Measurements from ENCODE around the gene PTPRT. TPM values are rescaled to one million over a fixed set of nuclear protein-coding genes. Genes with fewer than 3 reads are reported as not detected.

PTPRT gene
- total and polyA plus RNA-seq, 2 donors (not counting 1 experiment from before 2014, with no cell fraction given), result not detected

GRCh38 chr20:42161228-42161829 is 1028.4 kb downstream of the PTPRT start:
- Histone ChIP-seq H3K4me3 (replicated peaks in 1 of 4; ENCODE audit: control extremely low read depth in 1 of 4, insufficient read depth in 1 of 4, low read depth in 3 of 4, low read length in 4 of 4) (no peak overlapping the region), H3K36me3 (ENCODE audit: control insufficient read depth, insufficient read depth, low read length) (no peaks in the 10 kb centered on the region), H3K27ac (ENCODE audit: insufficient read depth, low read length) (no peak overlapping the region), H4K20me1 (ENCODE audit: control insufficient read depth, extremely low read depth, insufficient read depth, low read length) (no peaks in the 10 kb centered on the region), H3K4me2 (ENCODE audit: extremely low read depth, insufficient read depth, low read length) (no peak overlapping the region), H3K9me3 (ENCODE audit: control insufficient read depth, insufficient read depth, low read depth, low read length) (no peaks in the 10 kb centered on the region), H3K9ac (ENCODE audit: insufficient read depth, low read length) (no peak overlapping the region), H2AFZ (ENCODE audit: low read length) (no peak overlapping the region), H3K27me3 (ENCODE audit: control insufficient read depth, insufficient read depth, low read length) (no peaks in the 10 kb centered on the region), H3K79me2 (ENCODE audit: control insufficient read depth, insufficient read depth, low read length) (no peaks in the 10 kb centered on the region), H3K4me1 (ENCODE audit: control insufficient read depth, extremely low read depth, insufficient read depth, low read length) (no peaks in the 10 kb centered on the region)
- no peak for DNase-seq (ENCODE audit: low read depth in 2 of 2)
- TF ChIP-seq, protein P1, sequence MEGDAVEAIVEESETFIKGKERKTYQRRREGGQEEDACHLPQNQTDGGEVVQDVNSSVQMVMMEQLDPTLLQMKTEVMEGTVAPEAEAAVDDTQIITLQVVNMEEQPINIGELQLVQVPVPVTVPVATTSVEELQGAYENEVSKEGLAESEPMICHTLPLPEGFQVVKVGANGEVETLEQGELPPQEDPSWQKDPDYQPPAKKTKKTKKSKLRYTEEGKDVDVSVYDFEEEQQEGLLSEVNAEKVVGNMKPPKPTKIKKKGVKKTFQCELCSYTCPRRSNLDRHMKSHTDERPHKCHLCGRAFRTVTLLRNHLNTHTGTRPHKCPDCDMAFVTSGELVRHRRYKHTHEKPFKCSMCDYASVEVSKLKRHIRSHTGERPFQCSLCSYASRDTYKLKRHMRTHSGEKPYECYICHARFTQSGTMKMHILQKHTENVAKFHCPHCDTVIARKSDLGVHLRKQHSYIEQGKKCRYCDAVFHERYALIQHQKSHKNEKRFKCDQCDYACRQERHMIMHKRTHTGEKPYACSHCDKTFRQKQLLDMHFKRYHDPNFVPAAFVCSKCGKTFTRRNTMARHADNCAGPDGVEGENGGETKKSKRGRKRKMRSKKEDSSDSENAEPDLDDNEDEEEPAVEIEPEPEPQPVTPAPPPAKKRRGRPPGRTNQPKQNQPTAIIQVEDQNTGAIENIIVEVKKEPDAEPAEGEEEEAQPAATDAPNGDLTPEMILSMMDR (conservative IDR thresholded peaks at IDR 0.05 in 1 of 2, IDR thresholded peaks at IDR 0.05 in 1 of 2; ENCODE audit: low read depth in 1 of 2, low read length in 2 of 2), result no peak
- no peak for TF ChIP-seq EZH2 (IDR thresholded peaks at IDR 0.05; ENCODE audit: low read length, missing control alignments)

DNA sequence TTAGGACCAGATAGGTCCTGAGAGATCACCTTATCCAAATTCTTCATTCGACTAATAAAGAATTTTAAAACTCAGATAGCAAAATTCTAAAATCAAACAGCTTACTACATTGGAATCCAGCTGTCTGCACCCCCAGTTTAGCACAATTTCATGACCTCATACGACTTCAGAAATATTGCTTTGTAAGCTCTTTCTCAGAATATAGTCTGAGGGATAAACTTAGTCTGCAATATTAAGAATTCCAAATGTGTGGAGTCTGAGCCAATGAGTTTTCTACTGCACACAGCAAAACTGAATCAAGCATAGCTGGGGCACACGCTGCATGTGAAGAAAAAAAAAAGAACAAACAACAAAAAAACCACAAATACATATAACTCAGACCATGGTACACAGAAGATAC is 1029.9 kb downstream of the PTPRT start:
- H4K20me1 ChIP-seq (ENCODE audit: control insufficient read depth, extremely low read depth, insufficient read depth, low read length), result no peaks in the 10 kb centered on the region
- H3K4me3 ChIP-seq (replicated peaks in 1 of 4; ENCODE audit: control extremely low read depth in 1 of 4, insufficient read depth in 1 of 4, low read depth in 3 of 4, low read length in 4 of 4), result no peak overlapping the region
- no peaks in the 10 kb centered on the region for H3K4me1 ChIP-seq (ENCODE audit: control insufficient read depth, extremely low read depth, insufficient read depth, low read length)
- no peaks in the 10 kb centered on the region for H3K27me3 ChIP-seq (ENCODE audit: control insufficient read depth, insufficient read depth, low read length)
- H2AFZ ChIP-seq (ENCODE audit: low read length), result no peak overlapping the region
- H3K9me3 ChIP-seq (ENCODE audit: control insufficient read depth, insufficient read depth, low read depth, low read length), result no peaks in the 10 kb centered on the region
- H3K36me3 ChIP-seq (ENCODE audit: control insufficient read depth, insufficient read depth, low read length), result no peaks in the 10 kb centered on the region
- no peak overlapping the region for H3K27ac ChIP-seq (ENCODE audit: insufficient read depth, low read length)
- H3K79me2 ChIP-seq (ENCODE audit: control insufficient read depth, insufficient read depth, low read length), result no peaks in the 10 kb centered on the region
- no peak for TF ChIP-seq EZH2 (IDR thresholded peaks at IDR 0.05; ENCODE audit: low read length, missing control alignments)
- TF ChIP-seq, protein P1 (conservative IDR thresholded peaks at IDR 0.05 in 1 of 2, IDR thresholded peaks at IDR 0.05 in 1 of 2; ENCODE audit: low read depth in 1 of 2, low read length in 2 of 2), result no peak
- no peak for DNase-seq (ENCODE audit: low read depth in 2 of 2)
- no peak overlapping the region for H3K4me2 ChIP-seq (ENCODE audit: extremely low read depth, insufficient read depth, low read length)
- H3K9ac ChIP-seq (ENCODE audit: insufficient read depth, low read length), result no peak overlapping the region

DNA sequence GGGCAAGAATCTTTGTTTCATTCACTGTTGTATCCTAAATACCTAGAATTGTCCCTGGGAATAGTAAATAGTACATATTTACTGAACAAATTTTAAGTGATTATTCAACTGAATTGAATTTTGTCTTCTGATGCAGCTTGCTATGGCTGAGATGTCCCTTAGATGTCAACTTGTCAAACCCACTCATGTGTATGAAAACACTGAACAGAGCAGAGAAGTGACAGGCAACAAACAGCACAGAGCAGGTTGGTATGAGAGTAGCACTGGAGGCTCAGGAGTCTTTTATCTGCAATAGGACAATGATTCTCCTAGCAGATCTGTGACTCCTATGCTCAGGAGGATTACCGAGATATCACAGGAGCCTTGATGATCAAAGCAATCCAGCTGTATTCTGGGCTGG is 1031.4 kb downstream of the PTPRT start:
- Histone ChIP-seq H3K9ac (ENCODE audit: insufficient read depth, low read length) (no peak overlapping the region), H3K4me1 (ENCODE audit: control insufficient read depth, extremely low read depth, insufficient read depth, low read length) (no peaks in the 10 kb centered on the region), H3K79me2 (ENCODE audit: control insufficient read depth, insufficient read depth, low read length) (no peaks in the 10 kb centered on the region), H2AFZ (ENCODE audit: low read length) (no peak overlapping the region), H3K27ac (ENCODE audit: insufficient read depth, low read length) (no peak overlapping the region), H4K20me1 (ENCODE audit: control insufficient read depth, extremely low read depth, insufficient read depth, low read length) (no peaks in the 10 kb centered on the region), H3K36me3 (ENCODE audit: control insufficient read depth, insufficient read depth, low read length) (no peaks in the 10 kb centered on the region), H3K4me3 (replicated peaks in 1 of 4; ENCODE audit: control extremely low read depth in 1 of 4, insufficient read depth in 1 of 4, low read depth in 3 of 4, low read length in 4 of 4) (no peak overlapping the region), H3K27me3 (ENCODE audit: control insufficient read depth, insufficient read depth, low read length) (no peaks in the 10 kb centered on the region), H3K4me2 (ENCODE audit: extremely low read depth, insufficient read depth, low read length) (no peak overlapping the region), H3K9me3 (ENCODE audit: control insufficient read depth, insufficient read depth, low read depth, low read length) (no peaks in the 10 kb centered on the region)
- DNase-seq (ENCODE audit: low read depth in 2 of 2), result no peak
- TF ChIP-seq, protein P1 (conservative IDR thresholded peaks at IDR 0.05 in 1 of 2, IDR thresholded peaks at IDR 0.05 in 1 of 2; ENCODE audit: low read depth in 1 of 2, low read length in 2 of 2), result no peak
- TF ChIP-seq EZH2 (IDR thresholded peaks at IDR 0.05; ENCODE audit: low read length, missing control alignments), result no peak
